Measurements from ENCODE around the gene TDRD7.

Gene TDRD7

GRCh38 chr9:97418880-97419279 is 7.0 kb downstream of the TDRD7 start:
- no peaks in the 10 kb centered on the region for H3K27me3 ChIP-seq (ENCODE audit: insufficient read depth, poor library complexity, severe bottlenecking)
- H3K27ac ChIP-seq (replicated peaks): peak overlapping the region; percentile 51
- no peak overlapping the region for H3K4me3 ChIP-seq (replicated peaks; ENCODE audit: insufficient read depth, low read length)
- no peak for DNase-seq (ENCODE audit: low read depth in 1 of 2, low spot score in 1 of 2)
- TF ChIP-seq CTCF (IDR thresholded peaks at IDR 0.05; ENCODE audit: insufficient read depth, low read length) (no peak), SPI1 (IDR thresholded peaks at IDR 0.05; ENCODE audit: borderline replicate concordance, low read depth) (no peak), GABPA (IDR thresholded peaks at IDR 0.05; ENCODE audit: low read depth) (no peak)
- TF ChIP-seq, protein P1, sequence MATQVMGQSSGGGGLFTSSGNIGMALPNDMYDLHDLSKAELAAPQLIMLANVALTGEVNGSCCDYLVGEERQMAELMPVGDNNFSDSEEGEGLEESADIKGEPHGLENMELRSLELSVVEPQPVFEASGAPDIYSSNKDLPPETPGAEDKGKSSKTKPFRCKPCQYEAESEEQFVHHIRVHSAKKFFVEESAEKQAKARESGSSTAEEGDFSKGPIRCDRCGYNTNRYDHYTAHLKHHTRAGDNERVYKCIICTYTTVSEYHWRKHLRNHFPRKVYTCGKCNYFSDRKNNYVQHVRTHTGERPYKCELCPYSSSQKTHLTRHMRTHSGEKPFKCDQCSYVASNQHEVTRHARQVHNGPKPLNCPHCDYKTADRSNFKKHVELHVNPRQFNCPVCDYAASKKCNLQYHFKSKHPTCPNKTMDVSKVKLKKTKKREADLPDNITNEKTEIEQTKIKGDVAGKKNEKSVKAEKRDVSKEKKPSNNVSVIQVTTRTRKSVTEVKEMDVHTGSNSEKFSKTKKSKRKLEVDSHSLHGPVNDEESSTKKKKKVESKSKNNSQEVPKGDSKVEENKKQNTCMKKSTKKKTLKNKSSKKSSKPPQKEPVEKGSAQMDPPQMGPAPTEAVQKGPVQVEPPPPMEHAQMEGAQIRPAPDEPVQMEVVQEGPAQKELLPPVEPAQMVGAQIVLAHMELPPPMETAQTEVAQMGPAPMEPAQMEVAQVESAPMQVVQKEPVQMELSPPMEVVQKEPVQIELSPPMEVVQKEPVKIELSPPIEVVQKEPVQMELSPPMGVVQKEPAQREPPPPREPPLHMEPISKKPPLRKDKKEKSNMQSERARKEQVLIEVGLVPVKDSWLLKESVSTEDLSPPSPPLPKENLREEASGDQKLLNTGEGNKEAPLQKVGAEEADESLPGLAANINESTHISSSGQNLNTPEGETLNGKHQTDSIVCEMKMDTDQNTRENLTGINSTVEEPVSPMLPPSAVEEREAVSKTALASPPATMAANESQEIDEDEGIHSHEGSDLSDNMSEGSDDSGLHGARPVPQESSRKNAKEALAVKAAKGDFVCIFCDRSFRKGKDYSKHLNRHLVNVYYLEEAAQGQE (IDR thresholded peaks at IDR 0.05; ENCODE audit: insufficient replicate concordance, low read depth): no peak

DNA sequence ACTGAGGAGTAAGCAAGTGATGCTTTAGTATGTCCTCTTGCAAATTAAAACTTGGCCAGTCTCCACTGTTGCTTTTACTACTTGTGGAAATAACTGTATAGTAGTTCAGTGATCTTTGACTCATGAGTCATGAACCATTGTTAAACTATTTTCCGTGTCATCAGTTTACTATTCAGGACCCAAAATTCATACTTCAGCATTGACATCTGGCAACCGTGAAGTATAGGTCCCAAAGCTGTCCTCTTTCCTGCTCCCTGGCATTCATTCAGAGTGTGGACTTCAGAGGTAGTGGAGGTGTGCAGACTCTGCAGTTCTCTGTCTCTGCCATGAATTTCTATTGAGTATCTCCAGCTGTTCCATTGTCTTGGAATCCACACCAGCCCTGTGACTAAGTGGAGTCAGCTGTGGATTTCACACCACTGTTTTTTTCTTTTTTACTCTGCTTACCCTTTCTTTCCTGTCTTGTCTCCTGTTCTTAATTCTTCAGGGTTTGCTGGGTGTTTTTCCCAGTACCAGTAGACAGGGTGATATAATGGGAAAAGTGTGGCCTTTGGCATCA is 7.5 kb downstream of the TDRD7 start:
- no peak for TF ChIP-seq GABPA (IDR thresholded peaks at IDR 0.05; ENCODE audit: low read depth)
- no peak for TF ChIP-seq SPI1 (IDR thresholded peaks at IDR 0.05; ENCODE audit: borderline replicate concordance, low read depth)
- TF ChIP-seq CTCF (IDR thresholded peaks at IDR 0.05; ENCODE audit: insufficient read depth, low read length): no peak
- TF ChIP-seq POLR2AphosphoS5 (IDR thresholded peaks at IDR 0.05; ENCODE audit: low read depth): no peak
- TF ChIP-seq, protein P1 (IDR thresholded peaks at IDR 0.05; ENCODE audit: insufficient replicate concordance, low read depth): no peak
- H3K4me3 ChIP-seq (replicated peaks; ENCODE audit: insufficient read depth, low read length): no peak overlapping the region
- H3K27ac ChIP-seq (replicated peaks): no peak overlapping the region
- no peak for DNase-seq (ENCODE audit: low read depth in 1 of 2, low spot score in 1 of 2)
- no peaks in the 10 kb centered on the region for H3K27me3 ChIP-seq (ENCODE audit: insufficient read depth, poor library complexity, severe bottlenecking)

GRCh38 chr9:97425336-97425972 is 13.6 kb downstream of the TDRD7 start:
- DNase-seq (ENCODE audit: low read depth in 1 of 2, low spot score in 1 of 2): no peak
- Histone ChIP-seq H3K27me3 (ENCODE audit: insufficient read depth, poor library complexity, severe bottlenecking) (no peaks in the 10 kb centered on the region), H3K27ac (replicated peaks) (no peak overlapping the region), H3K4me3 (replicated peaks; ENCODE audit: insufficient read depth, low read length) (no peak overlapping the region)
- no peak for TF ChIP-seq SPI1 (IDR thresholded peaks at IDR 0.05; ENCODE audit: borderline replicate concordance, low read depth)
- TF ChIP-seq, protein P1 (IDR thresholded peaks at IDR 0.05; ENCODE audit: insufficient replicate concordance, low read depth): no peak
- no peak for TF ChIP-seq GABPA (IDR thresholded peaks at IDR 0.05; ENCODE audit: low read depth)
- TF ChIP-seq CTCF (IDR thresholded peaks at IDR 0.05; ENCODE audit: insufficient read depth, low read length): no peak
- TF ChIP-seq POLR2AphosphoS5 (IDR thresholded peaks at IDR 0.05; ENCODE audit: low read depth): no peak

Data from HL-60 (cell line).